ENCODE data around the gene SRMS. TPM values are rescaled to one million over a fixed set of nuclear protein-coding genes. Genes with fewer than 3 reads are reported as not detected.

The SRMS gene
- total RNA-seq, 1 donor, result not detected

DNA sequence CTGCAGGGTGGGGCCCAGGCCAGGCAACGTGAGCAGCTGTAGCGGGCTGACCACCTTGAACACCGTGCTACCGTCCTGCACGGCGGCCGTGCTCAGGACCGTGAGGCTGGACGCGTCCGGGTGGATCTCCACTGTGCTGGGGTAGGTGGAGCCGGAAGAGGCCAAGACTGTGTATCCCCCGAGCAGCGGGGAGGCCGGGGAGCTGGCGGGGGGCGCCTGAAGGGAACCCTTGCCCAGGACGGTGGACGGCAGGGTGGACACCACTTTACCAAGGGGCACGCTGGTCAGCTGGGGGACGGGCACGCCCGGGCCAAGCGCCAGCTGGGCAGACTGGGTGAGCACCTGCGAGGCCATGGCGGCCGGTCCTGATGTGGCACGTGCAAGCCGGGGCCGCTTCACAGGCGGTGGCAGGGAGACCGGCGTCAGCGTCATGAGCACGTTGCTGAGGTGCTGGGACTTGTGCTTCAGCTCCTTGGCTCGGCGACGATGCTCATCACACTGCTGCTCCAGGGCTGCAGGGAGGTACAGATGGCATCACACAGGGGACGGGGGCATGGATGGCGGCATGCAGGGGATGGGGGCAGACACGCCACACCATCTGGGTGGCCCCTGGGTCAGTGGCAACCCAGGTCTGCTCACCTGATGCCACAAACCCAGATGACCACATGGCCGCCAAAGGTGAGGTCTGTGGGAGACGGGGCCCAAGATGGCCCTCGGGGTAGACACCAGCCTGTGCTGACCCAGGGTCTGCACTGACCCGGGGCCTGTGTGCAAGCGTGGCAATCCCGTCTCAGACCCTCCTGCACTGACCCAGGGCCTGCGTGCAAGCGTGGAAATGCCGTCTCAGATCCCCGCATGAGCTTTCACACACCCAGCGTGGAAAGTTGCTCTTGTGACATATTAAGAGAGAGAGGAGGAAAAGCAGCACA lies 42.9 kb upstream of the SRMS start:
- Histone ChIP-seq H3K9me3 (ENCODE audit: low read depth, low read length) (no peaks in the 10 kb centered on the region), H3K4me2 (ENCODE audit: insufficient read depth, low read length) (no peak overlapping the region), H3K27me3 (ENCODE audit: insufficient read depth, low read length) (no peaks in the 10 kb centered on the region), H3K4me3 (ENCODE audit: insufficient read depth, low read length) (no peak overlapping the region), H3K27ac (ENCODE audit: low read depth, low read length) (no peak overlapping the region), H3K36me3 (ENCODE audit: insufficient read depth, low read length) (peaks cover 33% of the 10 kb centered on the region), H3K4me1 (ENCODE audit: insufficient read depth, low read length) (peaks cover 8% of the 10 kb centered on the region), H2AFZ (ENCODE audit: low read length) (no peak overlapping the region), H4K20me1 (ENCODE audit: insufficient read depth, low read length) (peaks cover 15% of the 10 kb centered on the region), H3K79me2 (ENCODE audit: insufficient read depth, low read length) (no peaks in the 10 kb centered on the region)
- peak; percentile 53 for DNase-seq (ENCODE audit: insufficient read length, low spot score, missing footprints)
- TF ChIP-seq, protein P1, sequence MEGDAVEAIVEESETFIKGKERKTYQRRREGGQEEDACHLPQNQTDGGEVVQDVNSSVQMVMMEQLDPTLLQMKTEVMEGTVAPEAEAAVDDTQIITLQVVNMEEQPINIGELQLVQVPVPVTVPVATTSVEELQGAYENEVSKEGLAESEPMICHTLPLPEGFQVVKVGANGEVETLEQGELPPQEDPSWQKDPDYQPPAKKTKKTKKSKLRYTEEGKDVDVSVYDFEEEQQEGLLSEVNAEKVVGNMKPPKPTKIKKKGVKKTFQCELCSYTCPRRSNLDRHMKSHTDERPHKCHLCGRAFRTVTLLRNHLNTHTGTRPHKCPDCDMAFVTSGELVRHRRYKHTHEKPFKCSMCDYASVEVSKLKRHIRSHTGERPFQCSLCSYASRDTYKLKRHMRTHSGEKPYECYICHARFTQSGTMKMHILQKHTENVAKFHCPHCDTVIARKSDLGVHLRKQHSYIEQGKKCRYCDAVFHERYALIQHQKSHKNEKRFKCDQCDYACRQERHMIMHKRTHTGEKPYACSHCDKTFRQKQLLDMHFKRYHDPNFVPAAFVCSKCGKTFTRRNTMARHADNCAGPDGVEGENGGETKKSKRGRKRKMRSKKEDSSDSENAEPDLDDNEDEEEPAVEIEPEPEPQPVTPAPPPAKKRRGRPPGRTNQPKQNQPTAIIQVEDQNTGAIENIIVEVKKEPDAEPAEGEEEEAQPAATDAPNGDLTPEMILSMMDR (IDR thresholded peaks at IDR 0.05; ENCODE audit: extremely low read depth, low read depth, low read length), result no peak

DNA sequence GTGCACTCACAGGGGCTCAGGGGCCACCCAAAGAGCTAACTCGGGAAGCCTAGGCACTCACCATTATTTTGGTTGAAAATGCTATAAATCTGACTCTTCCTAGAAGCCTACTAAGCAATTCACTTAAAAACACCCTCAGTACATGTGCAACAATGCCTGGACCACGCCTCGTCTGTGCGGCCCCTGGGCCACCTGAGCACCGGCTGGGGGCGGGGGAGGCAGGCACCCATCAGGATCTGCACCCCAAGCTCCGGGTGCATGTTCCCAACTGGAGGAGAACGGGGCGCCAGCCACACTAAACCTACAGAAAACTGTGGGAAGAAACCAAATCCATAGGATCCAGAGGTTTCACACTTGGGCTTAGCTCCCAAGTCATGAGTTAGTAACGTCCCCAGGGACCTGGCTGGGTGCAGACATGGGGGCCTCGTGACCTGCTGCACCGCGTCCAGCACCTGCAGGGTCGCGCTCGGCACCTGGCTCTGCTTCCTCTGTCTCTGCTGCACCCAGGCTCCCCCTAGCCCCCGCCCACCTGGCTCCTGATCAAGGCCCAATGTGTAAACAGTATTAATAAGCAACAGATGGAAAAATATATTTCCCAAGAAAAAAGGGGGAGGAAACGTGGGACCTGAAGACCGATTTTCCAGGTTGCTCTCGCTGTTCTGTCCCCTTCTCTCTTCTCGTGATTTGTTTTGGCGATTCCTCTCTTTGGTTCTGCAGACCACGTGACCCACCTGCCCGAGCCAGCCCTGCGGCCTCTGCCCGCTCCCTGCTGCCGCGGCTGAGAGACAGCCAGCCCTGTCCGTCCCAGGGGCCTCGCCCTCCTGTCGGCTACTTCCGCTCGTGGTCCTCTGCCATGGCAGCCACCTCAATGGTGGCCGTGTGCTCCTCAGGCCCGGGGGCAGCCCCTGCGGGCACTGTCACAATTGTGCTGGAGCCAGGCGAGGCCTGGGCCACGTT lies 42.0 kb upstream of the SRMS start:
- TF ChIP-seq, protein P1 (IDR thresholded peaks at IDR 0.05; ENCODE audit: extremely low read depth, low read depth, low read length), result no peak
- no peak overlapping the region for H2AFZ ChIP-seq (ENCODE audit: low read length)
- peaks cover 30% of the 10 kb centered on the region for H3K36me3 ChIP-seq (ENCODE audit: insufficient read depth, low read length)
- peak; percentile 87 for DNase-seq (ENCODE audit: insufficient read length, low spot score, missing footprints)
- no peaks in the 10 kb centered on the region for H3K9me3 ChIP-seq (ENCODE audit: low read depth, low read length)
- no peaks in the 10 kb centered on the region for H3K79me2 ChIP-seq (ENCODE audit: insufficient read depth, low read length)
- H3K27me3 ChIP-seq (ENCODE audit: insufficient read depth, low read length), result no peaks in the 10 kb centered on the region
- no peak overlapping the region for H3K27ac ChIP-seq (ENCODE audit: low read depth, low read length)
- peaks cover 14% of the 10 kb centered on the region for H4K20me1 ChIP-seq (ENCODE audit: insufficient read depth, low read length)
- H3K4me2 ChIP-seq (ENCODE audit: insufficient read depth, low read length), result no peak overlapping the region
- no peak overlapping the region for H3K4me3 ChIP-seq (ENCODE audit: insufficient read depth, low read length)
- peaks cover 8% of the 10 kb centered on the region for H3K4me1 ChIP-seq (ENCODE audit: insufficient read depth, low read length)

GRCh38 chr20:63588641-63589041 lies 41.1 kb upstream of the SRMS start:
- H3K79me2 ChIP-seq (ENCODE audit: insufficient read depth, low read length), result no peaks in the 10 kb centered on the region
- H3K36me3 ChIP-seq (ENCODE audit: insufficient read depth, low read length), result peaks cover 30% of the 10 kb centered on the region
- peaks cover 6% of the 10 kb centered on the region for H4K20me1 ChIP-seq (ENCODE audit: insufficient read depth, low read length)
- peak; percentile 58 for DNase-seq (ENCODE audit: insufficient read length, low spot score, missing footprints)
- no peak overlapping the region for H3K27ac ChIP-seq (ENCODE audit: low read depth, low read length)
- no peaks in the 10 kb centered on the region for H3K27me3 ChIP-seq (ENCODE audit: insufficient read depth, low read length)
- H3K4me2 ChIP-seq (ENCODE audit: insufficient read depth, low read length), result no peak overlapping the region
- no peak overlapping the region for H3K4me3 ChIP-seq (ENCODE audit: insufficient read depth, low read length)
- TF ChIP-seq, protein P1 (IDR thresholded peaks at IDR 0.05; ENCODE audit: extremely low read depth, low read depth, low read length), result no peak
- H3K4me1 ChIP-seq (ENCODE audit: insufficient read depth, low read length), result no peaks in the 10 kb centered on the region
- H2AFZ ChIP-seq (ENCODE audit: low read length), result no peak overlapping the region
- no peaks in the 10 kb centered on the region for H3K9me3 ChIP-seq (ENCODE audit: low read depth, low read length)

Data from osteoblast (primary cell).